Duodenal mucosa (tissue), 2 donors: ENCODE measurements around the gene MID1.

Source experiments
- H3K27ac ChIP-seq: one replicate; pipeline ENCODE4 v1.7.0; 2013; ENCODE audit warnings: low read depth, low read length
- H3K27me3 ChIP-seq, 2 donors: one replicate each; pipeline ENCODE4 v1.7.0; 2013; ENCODE audit warnings: low read length in 2 of 2, control low read depth in 1 of 2; ENCODE audit not compliant: insufficient read depth in 2 of 2, control insufficient read depth in 1 of 2
- H3K36me3 ChIP-seq, 2 donors: one replicate each; pipeline ENCODE4 v1.7.0; 2013; ENCODE audit warnings: low read length in 2 of 2, control low read depth in 1 of 2; ENCODE audit not compliant: insufficient read depth in 2 of 2, control insufficient read depth in 1 of 2
- H3K4me1 ChIP-seq, 2 donors: one replicate each; pipeline ENCODE4 v1.7.0; 2013; ENCODE audit warnings: low read length in 2 of 2, control low read depth in 1 of 2; ENCODE audit not compliant: insufficient read depth in 2 of 2, control insufficient read depth in 1 of 2
- H3K4me3 ChIP-seq, 2 donors: one replicate each; pipeline ENCODE4 v1.7.0; 2013; ENCODE audit warnings: low read length in 2 of 2, low read depth in 1 of 2
- H3K9ac ChIP-seq, 2 donors: one replicate each; pipeline ENCODE4 v1.7.0; 2013; ENCODE audit warnings: low read length in 2 of 2, low read depth in 1 of 2
- H3K9me3 ChIP-seq, 2 donors: one replicate each; pipeline ENCODE4 v1.7.0; 2013; ENCODE audit warnings: low read length in 2 of 2, control low read depth in 1 of 2; ENCODE audit not compliant: control insufficient read depth in 1 of 2

MID1 gene

GRCh38 chrX:10467793-10468192, 152.6 kb downstream of the MID1 start:
- no peaks in the 10 kb centered on the region for H3K9me3 ChIP-seq
- no peaks in the 10 kb centered on the region for H3K4me1 ChIP-seq
- H3K36me3 ChIP-seq: peaks cover 1 to 4% of the 10 kb centered on the region in 2 donors
- no peak overlapping the region for H3K27ac ChIP-seq
- no peaks in the 10 kb centered on the region for H3K27me3 ChIP-seq
- H3K9ac ChIP-seq: no peak overlapping the region
- no peak overlapping the region for H3K4me3 ChIP-seq

GRCh38 chrX:10465254-10465653, 155.1 kb downstream of the MID1 start:
- Histone ChIP-seq H3K9me3 (no peaks in the 10 kb centered on the region), H3K36me3 (no peaks in the 10 kb centered on the region)

GRCh38 chrX:10457092-10457491, 163.3 kb downstream of the MID1 start:
- peaks cover 0 to 5% of the 10 kb centered on the region in 2 donors for H3K9me3 ChIP-seq
- no peak overlapping the region for H3K9ac ChIP-seq
- peaks cover 0 to 17% of the 10 kb centered on the region in 2 donors for H3K36me3 ChIP-seq
- no peaks in the 10 kb centered on the region for H3K4me1 ChIP-seq
- no peak overlapping the region for H3K4me3 ChIP-seq
- no peak overlapping the region for H3K27ac ChIP-seq
- H3K27me3 ChIP-seq: no peaks in the 10 kb centered on the region

More at GRCh38 chrX:10465254-10465653, 155.1 kb downstream of the MID1 start:
- Histone ChIP-seq H3K4me3 (no peak overlapping the region), H3K9ac (no peak overlapping the region), H3K4me1 (no peaks in the 10 kb centered on the region), H3K27ac (no peak overlapping the region), H3K27me3 (no peaks in the 10 kb centered on the region)

GRCh38 chrX:10453945-10454344, 166.4 kb downstream of the MID1 start:
- Histone ChIP-seq H3K9me3 (peaks cover 0 to 5% of the 10 kb centered on the region in 2 donors), H3K27me3 (no peaks in the 10 kb centered on the region), H3K9ac (no peak overlapping the region), H3K36me3 (peaks cover 0 to 25% of the 10 kb centered on the region in 2 donors), H3K4me1 (no peaks in the 10 kb centered on the region), H3K4me3 (no peak overlapping the region), H3K27ac (no peak overlapping the region)

GRCh38 chrX:10450959-10451355, 169.4 kb downstream of the MID1 start:
- no peak overlapping the region for H3K27ac ChIP-seq
- peaks cover 0 to 5% of the 10 kb centered on the region in 2 donors for H3K9me3 ChIP-seq
- no peak overlapping the region for H3K4me3 ChIP-seq
- no peaks in the 10 kb centered on the region for H3K4me1 ChIP-seq
- H3K36me3 ChIP-seq: peaks cover 0 to 23% of the 10 kb centered on the region in 2 donors
- no peak overlapping the region for H3K9ac ChIP-seq
- no peaks in the 10 kb centered on the region for H3K27me3 ChIP-seq

GRCh38 chrX:10450229-10450958, 170.0 kb downstream of the MID1 start:
- Histone ChIP-seq H3K36me3 (peaks cover 0 to 23% of the 10 kb centered on the region in 2 donors), H3K9ac (no peak overlapping the region), H3K9me3 (peaks cover 0 to 5% of the 10 kb centered on the region in 2 donors), H3K4me1 (no peaks in the 10 kb centered on the region), H3K27me3 (no peaks in the 10 kb centered on the region), H3K4me3 (no peak overlapping the region), H3K27ac (no peak overlapping the region)

- H3K36me3 ChIP-seq: peaks cover 0 to 8% of the 10 kb centered on the region in 2 donors
- no peak overlapping the region for H3K4me3 ChIP-seq
- no peaks in the 10 kb centered on the region for H3K27me3 ChIP-seq
- no peak overlapping the region for H3K27ac ChIP-seq
- H3K9ac ChIP-seq: no peak overlapping the region
- H3K4me1 ChIP-seq: no peaks in the 10 kb centered on the region
- no peaks in the 10 kb centered on the region for H3K9me3 ChIP-seq
Measured at GRCh38 chrX:10447564-10448214, 172.7 kb downstream of the MID1 start.

GRCh38 chrX:10444204-10444603, 176.2 kb downstream of the MID1 start:
- Histone ChIP-seq H3K9me3 (no peaks in the 10 kb centered on the region), H3K36me3 (peaks cover 0 to 1% of the 10 kb centered on the region in 2 donors), H3K27me3 (no peaks in the 10 kb centered on the region), H3K27ac (no peak overlapping the region), H3K4me3 (no peak overlapping the region), H3K4me1 (no peaks in the 10 kb centered on the region), H3K9ac (no peak overlapping the region)

GRCh38 chrX:10441464-10441863, 178.9 kb downstream of the MID1 start:
- Histone ChIP-seq H3K27me3 (no peaks in the 10 kb centered on the region), H3K9me3 (no peaks in the 10 kb centered on the region), H3K27ac (no peak overlapping the region), H3K9ac (no peak overlapping the region), H3K36me3 (no peaks in the 10 kb centered on the region), H3K4me1 (no peaks in the 10 kb centered on the region), H3K4me3 (no peak overlapping the region)

- no peak overlapping the region for H3K4me3 ChIP-seq
- H3K9ac ChIP-seq: no peak overlapping the region
- no peaks in the 10 kb centered on the region for H3K36me3 ChIP-seq
- no peaks in the 10 kb centered on the region for H3K9me3 ChIP-seq
- no peaks in the 10 kb centered on the region for H3K27me3 ChIP-seq
- no peaks in the 10 kb centered on the region for H3K4me1 ChIP-seq
- no peak overlapping the region for H3K27ac ChIP-seq
Measured at GRCh38 chrX:10433296-10433965, 187.0 kb downstream of the MID1 start.
